UCSD-AML1 (cell line): ENCODE results near the gene ITIH1.

ENCODE experiments used
- DNase-seq: peaks from one replicate; lab custom pipeline; 2025; ENCODE audit not compliant: unreplicated experiment; lab: John Stamatoyannopoulos, UW

ITIH1 gene

GRCh38 chr3:52813810-52814209 lies 36.4 kb downstream of the ITIH1 start:
- DNase-seq, result no peak

- DNase-seq, result no peak
Observed at GRCh38 chr3:52816199-52816598, 38.8 kb downstream of the ITIH1 start.

- DNase-seq, result no peak
Observed at GRCh38 chr3:52816654-52817053, 39.3 kb downstream of the ITIH1 start.

- DNase-seq, result no peak
Observed at GRCh38 chr3:52817221-52817620, 39.8 kb downstream of the ITIH1 start.

GRCh38 chr3:52817860-52818259 lies 40.5 kb downstream of the ITIH1 start:
- DNase-seq, result no peak

GRCh38 chr3:52819936-52820335 lies 42.5 kb downstream of the ITIH1 start:
- DNase-seq, result no peak

- peak; percentile 31 for DNase-seq
Observed at GRCh38 chr3:52820736-52821135, 43.3 kb downstream of the ITIH1 start.

GRCh38 chr3:52822363-52822762 lies 45.0 kb downstream of the ITIH1 start:
- no peak for DNase-seq

- DNase-seq, result no peak
Observed at GRCh38 chr3:52824037-52824436, 46.6 kb downstream of the ITIH1 start.

- DNase-seq, result peak; percentile 45
Observed at GRCh38 chr3:52827441-52827840, 50.0 kb downstream of the ITIH1 start.

GRCh38 chr3:52827866-52828376 lies 50.5 kb downstream of the ITIH1 start:
- no peak for DNase-seq

- no peak for DNase-seq
Observed at GRCh38 chr3:52829482-52829881, 52.1 kb downstream of the ITIH1 start.

- no peak for DNase-seq
Observed at GRCh38 chr3:52829906-52830463, 52.6 kb downstream of the ITIH1 start.

- peak; percentile 20 for DNase-seq
Observed at GRCh38 chr3:52830535-52831258, 53.3 kb downstream of the ITIH1 start, which contains the start of gene ITIH4. TSS of gene ITIH4 (minus strand) at chr3:52830672. CDS start at chr3:52830642, 30 bp downstream.

- peak; percentile 22 for DNase-seq
Observed at GRCh38 chr3:52831500-52832301, 54.3 kb downstream of the ITIH1 start.

GRCh38 chr3:52833202-52833601 lies 55.8 kb downstream of the ITIH1 start:
- DNase-seq, result no peak

- DNase-seq, result no peak
Observed at GRCh38 chr3:52834871-52835501, 57.6 kb downstream of the ITIH1 start, which contains the start of gene MUSTN1. TSS of gene MUSTN1 (minus strand) at chr3:52835019. CDS start at chr3:52834948, 71 bp downstream.

GRCh38 chr3:52835766-52836470 lies 58.5 kb downstream of the ITIH1 start:
- DNase-seq, result no peak

- DNase-seq, result no peak
Observed at GRCh38 chr3:52836471-52836845, 59.1 kb downstream of the ITIH1 start.

GRCh38 chr3:52836986-52837385 lies 59.6 kb downstream of the ITIH1 start:
- no peak for DNase-seq
